DND-41 (cell line): ENCODE data around the gene LHX3.

Experiments
- ATAC-seq: fragments of 200-7000 bp; cut with Tn5 transposase; 3 replicates; pipeline ENCODE4 v1.9.1; 2021; ENCODE audit warnings: low read depth; ENCODE audit not compliant: insufficient read depth
- DNase-seq: peaks from one replicate; pipeline ENCODE4 v3.0.0-alpha.2; 2020
- H2AFZ ChIP-seq: 2 replicates; pipeline ENCODE4 v1.6.0; 2012; ENCODE audit warnings: low read depth, low read length
- H3K27ac ChIP-seq: 2 replicates; pipeline ENCODE4 v1.5.1; 2012; ENCODE audit warnings: low read length, inconsistent platforms
- H3K27me3 ChIP-seq: fragments of 200-600 bp; sonication (generic); 2 replicates; pipeline ENCODE4 v1.6.0; 2012; ENCODE audit warnings: low read length, mild to moderate bottlenecking, inconsistent platforms; ENCODE audit not compliant: insufficient read depth, poor library complexity
- H3K36me3 ChIP-seq: 2 replicates; pipeline ENCODE4 v1.5.1; 2012; ENCODE audit warnings: low read length, inconsistent platforms; ENCODE audit not compliant: insufficient read depth
- H3K4me1 ChIP-seq: 2 replicates; pipeline ENCODE4 v1.5.1; 2012; ENCODE audit warnings: mild to moderate bottlenecking, low read length; ENCODE audit not compliant: insufficient read depth
- H3K4me2 ChIP-seq: 2 replicates; pipeline ENCODE4 v1.6.0; 2012; ENCODE audit warnings: mild to moderate bottlenecking, moderate library complexity, low read length, inconsistent platforms; ENCODE audit not compliant: insufficient read depth
- H3K4me3 ChIP-seq, 2 experiments: fragments of 200-600 bp in 1 of 2; shearing (Covaris generic) in 1 of 2; 2 replicates each; pipeline ENCODE4 v1.5.1; 2012 to 2016; ENCODE audit warnings: inconsistent platforms in 2 of 2, low read length in 2 of 2, mild to moderate bottlenecking in 2 of 2, low read depth in 1 of 2, moderate library complexity in 1 of 2
- H3K79me2 ChIP-seq: 2 replicates; pipeline ENCODE4 v1.6.0; 2012; ENCODE audit warnings: low read length, inconsistent platforms; ENCODE audit not compliant: insufficient read depth
- H3K9ac ChIP-seq: 2 replicates; pipeline ENCODE4 v1.6.0; 2012; ENCODE audit warnings: low read depth, mild to moderate bottlenecking, inconsistent platforms, low read length, moderate library complexity
- H3K9me3 ChIP-seq: 2 replicates; pipeline ENCODE4 v1.5.1; 2012; ENCODE audit warnings: low read length, moderate library complexity, mild to moderate bottlenecking, inconsistent platforms; ENCODE audit not compliant: insufficient read depth, severe bottlenecking
- H4K20me1 ChIP-seq: 2 replicates; pipeline ENCODE4 v1.6.0; 2012; ENCODE audit warnings: low read length; ENCODE audit not compliant: insufficient read depth
- EZH2 ChIP-seq: IDR thresholded peaks from 3 replicates; pipeline ENCODE4 v1.6.1; 2012; ENCODE audit warnings: borderline replicate concordance, low read depth, mild to moderate bottlenecking, moderate library complexity, low read length, inconsistent platforms; ENCODE audit not compliant: severe bottlenecking
- TF ChIP-seq, protein P1 (sequence below): IDR thresholded peaks from 2 replicates; pipeline ENCODE4 v1.5.1; 2012; ENCODE audit warnings: borderline replicate concordance, low read length, moderate library complexity, mild to moderate bottlenecking; ENCODE audit not compliant: poor library complexity, severe bottlenecking; ENCODE audit errors: extremely low read depth

Gene LHX3

GRCh38 chr9:136229096-136230065 lies 24.5 kb upstream of the LHX3 start:
- Histone ChIP-seq H3K4me3 (no peak overlapping the region), H3K4me2 (no peak overlapping the region), H3K27ac (no peak overlapping the region), H3K27me3 (no peaks in the 10 kb centered on the region), H3K79me2 (peaks cover 39% of the 10 kb centered on the region; the same call in 1 of the 2 replicates), H3K9me3 (no peaks in the 10 kb centered on the region), H4K20me1 (peaks cover 59% of the 10 kb centered on the region), H3K36me3 (peaks cover 37% of the 10 kb centered on the region), H2AFZ (no peak overlapping the region), H3K4me1 (no peaks in the 10 kb centered on the region), H3K9ac (no peak overlapping the region)
- TF ChIP-seq, protein P1, sequence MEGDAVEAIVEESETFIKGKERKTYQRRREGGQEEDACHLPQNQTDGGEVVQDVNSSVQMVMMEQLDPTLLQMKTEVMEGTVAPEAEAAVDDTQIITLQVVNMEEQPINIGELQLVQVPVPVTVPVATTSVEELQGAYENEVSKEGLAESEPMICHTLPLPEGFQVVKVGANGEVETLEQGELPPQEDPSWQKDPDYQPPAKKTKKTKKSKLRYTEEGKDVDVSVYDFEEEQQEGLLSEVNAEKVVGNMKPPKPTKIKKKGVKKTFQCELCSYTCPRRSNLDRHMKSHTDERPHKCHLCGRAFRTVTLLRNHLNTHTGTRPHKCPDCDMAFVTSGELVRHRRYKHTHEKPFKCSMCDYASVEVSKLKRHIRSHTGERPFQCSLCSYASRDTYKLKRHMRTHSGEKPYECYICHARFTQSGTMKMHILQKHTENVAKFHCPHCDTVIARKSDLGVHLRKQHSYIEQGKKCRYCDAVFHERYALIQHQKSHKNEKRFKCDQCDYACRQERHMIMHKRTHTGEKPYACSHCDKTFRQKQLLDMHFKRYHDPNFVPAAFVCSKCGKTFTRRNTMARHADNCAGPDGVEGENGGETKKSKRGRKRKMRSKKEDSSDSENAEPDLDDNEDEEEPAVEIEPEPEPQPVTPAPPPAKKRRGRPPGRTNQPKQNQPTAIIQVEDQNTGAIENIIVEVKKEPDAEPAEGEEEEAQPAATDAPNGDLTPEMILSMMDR: no peak
- no peak for TF ChIP-seq EZH2
- ATAC-seq (no peak), DNase-seq (no peak)

- no peak overlapping the region for H3K27ac ChIP-seq
- no peak for TF ChIP-seq EZH2
- TF ChIP-seq, protein P1: no peak
Observed at GRCh38 chr9:136228107-136228875, 23.4 kb upstream of the LHX3 start.

DNA sequence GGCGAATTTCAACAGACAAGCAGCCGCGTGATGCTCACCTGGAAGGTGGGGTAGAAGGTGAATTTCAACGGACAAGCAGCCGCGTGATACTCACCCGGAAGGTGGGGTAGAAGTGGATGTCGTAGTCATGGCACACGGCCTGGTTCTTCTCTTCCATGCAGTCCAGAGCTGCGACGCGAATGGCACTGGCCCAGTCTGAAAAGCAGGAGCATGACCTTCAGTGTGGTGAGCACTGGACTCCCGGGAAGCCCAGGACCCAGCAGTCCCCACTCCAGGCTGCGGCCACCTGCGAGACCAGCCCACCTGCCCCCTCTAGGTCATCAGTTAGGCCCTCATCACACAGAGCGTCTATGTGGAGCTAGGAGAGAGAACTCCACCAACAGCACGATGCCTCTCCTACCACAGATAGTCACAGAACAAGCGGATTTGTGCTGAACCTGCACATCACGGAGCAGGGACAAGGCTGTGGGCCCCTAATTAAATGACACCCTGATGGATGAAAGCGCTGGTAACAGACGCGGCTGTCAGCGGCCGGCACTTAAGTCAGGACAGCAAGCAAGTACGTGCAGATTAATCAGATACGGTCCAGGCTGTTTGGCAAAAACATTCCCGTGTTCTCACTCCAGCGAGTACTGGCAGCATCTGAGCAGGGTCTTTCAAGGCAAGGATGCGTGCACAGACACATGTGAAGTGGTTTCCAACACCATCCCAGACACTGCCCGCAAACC lies 21.9 kb upstream of the LHX3 start:
- Histone ChIP-seq H3K27ac (no peak overlapping the region), H3K9me3 (no peaks in the 10 kb centered on the region), H3K36me3 (peaks cover 52% of the 10 kb centered on the region), H3K9ac (no peak overlapping the region), H3K79me2 (peaks cover 31% of the 10 kb centered on the region; the same call in 1 of the 2 replicates), H3K27me3 (no peaks in the 10 kb centered on the region), H2AFZ (no peak overlapping the region), H3K4me3 (no peak overlapping the region), H3K4me1 (no peaks in the 10 kb centered on the region), H3K4me2 (no peak overlapping the region), H4K20me1 (peaks cover 53% of the 10 kb centered on the region)
- TF ChIP-seq, protein P1: no peak
- TF ChIP-seq EZH2: no peak
- DNase-seq (no peak), ATAC-seq (no peak)

More at GRCh38 chr9:136228107-136228875, 23.4 kb upstream of the LHX3 start:
- Histone ChIP-seq H4K20me1 (peaks cover 54% of the 10 kb centered on the region), H3K4me2 (no peak overlapping the region), H3K4me1 (no peaks in the 10 kb centered on the region), H3K9me3 (no peaks in the 10 kb centered on the region), H3K9ac (no peak overlapping the region), H3K27me3 (no peaks in the 10 kb centered on the region), H2AFZ (no peak overlapping the region), H3K4me3 (no peak overlapping the region), H3K36me3 (peaks cover 38% of the 10 kb centered on the region), H3K79me2 (peaks cover 39% of the 10 kb centered on the region; the same call in 1 of the 2 replicates)
- ATAC-seq: no peak
- DNase-seq: no peak
